OCI-LY1 (cell line): ENCODE measurements around the gene DDX50.
"Not testable (repeated sequence)": the region's sequence is repeated elsewhere in the genome, so short reads cannot be mapped to it uniquely, and the experiment has no call there.

Source experiments
- CTCF ChIP-seq: fragments of 200-600 bp; sonication (generic), shearing (Covaris generic); IDR thresholded peaks from 2 replicates; pipeline ENCODE4 v1.5.1; 2017; ENCODE audit warnings: mild to moderate bottlenecking, antibody characterized with exemption, low read length, moderate library complexity, mixed read lengths
- EZH2 ChIP-seq: fragments of 200-600 bp; sonication (generic), shearing (Covaris generic); IDR thresholded peaks from 2 replicates; pipeline ENCODE4 v1.8.0; 2017; ENCODE audit warnings: borderline replicate concordance, mixed run types, mild to moderate bottlenecking, antibody characterized with exemption, low read length, moderate library complexity, mixed read lengths

GRCh38 chr10:68868173-68868572 lies 32.9 kb upstream of the DDX50 start:
- not testable (repeated sequence) for TF ChIP-seq EZH2, CTCF
